Tibial artery (tissue), 4 donors: ENCODE data around the gene COA8.
"Not testable (repeated sequence)": the region's sequence is repeated elsewhere in the genome, so short reads cannot be mapped to it uniquely, and the experiment has no call there.

Source experiments
- DNase-seq, 2 donors: peaks; one replicate each; pipeline ENCODE4 v3.0.0-alpha.2; 2019
- H3K27ac ChIP-seq, 2 donors: fragments of 200-600 bp; sonication (generic) in 1 of 2; 1 replicate in 1 of 2; 2 replicates in 1 of 2; pipeline ENCODE4 v1.5.1; 2018 to 2019; ENCODE audit warnings: mild to moderate bottlenecking in 1 of 2
- H3K27me3 ChIP-seq, 2 donors: fragments of 200-600 bp; sonication (generic) in 1 of 2; one replicate each; pipeline versions ENCODE4 v1.5.1 to v1.6.0; 2016 to 2019
- H3K36me3 ChIP-seq, 3 donors: fragments of 200-600 bp; sonication (generic) in 2 of 3; one replicate each; pipeline ENCODE4 v1.5.1; 2016 to 2019; ENCODE audit warnings: mild to moderate bottlenecking in 2 of 3
- H3K4me1 ChIP-seq, 4 donors: fragments of 200-600 bp; sonication (generic) in 2 of 4; 1 replicate in 3 of 4; 2 replicates in 1 of 4; pipeline ENCODE4 v1.5.1; 2016 to 2019
- H3K4me3 ChIP-seq, 2 donors: fragments of 200-600 bp; sonication (generic) in 1 of 2; 1 replicate in 1 of 2; 2 replicates in 1 of 2; pipeline ENCODE4 v1.5.1; 2018 to 2019; ENCODE audit warnings: mild to moderate bottlenecking in 2 of 2
- H3K9me3 ChIP-seq, 3 donors: fragments of 200-600 bp; sonication (generic) in 1 of 3; one replicate each; pipeline ENCODE4 v1.5.1; 2016 to 2019
- intact Hi-C: fragments of 100-400 bp; cut with DNase I; formaldehyde crosslinking; loops from one replicate; pipeline ENCODE4 v1.15.0; 2023; ENCODE audit warnings: low total_unique reads
- TF ChIP-seq, protein P1 (sequence below), 2 experiments: fragments of 200-600 bp in 1 of 2; fragments of 450-650 bp in 1 of 2; IDR thresholded peaks; one replicate each; pipeline ENCODE4 v1.5.1; 2017 to 2019; ENCODE audit warnings: antibody characterized with exemption in 2 of 2, mild to moderate bottlenecking in 1 of 2, moderate library complexity in 1 of 2

The COA8 gene

DNA sequence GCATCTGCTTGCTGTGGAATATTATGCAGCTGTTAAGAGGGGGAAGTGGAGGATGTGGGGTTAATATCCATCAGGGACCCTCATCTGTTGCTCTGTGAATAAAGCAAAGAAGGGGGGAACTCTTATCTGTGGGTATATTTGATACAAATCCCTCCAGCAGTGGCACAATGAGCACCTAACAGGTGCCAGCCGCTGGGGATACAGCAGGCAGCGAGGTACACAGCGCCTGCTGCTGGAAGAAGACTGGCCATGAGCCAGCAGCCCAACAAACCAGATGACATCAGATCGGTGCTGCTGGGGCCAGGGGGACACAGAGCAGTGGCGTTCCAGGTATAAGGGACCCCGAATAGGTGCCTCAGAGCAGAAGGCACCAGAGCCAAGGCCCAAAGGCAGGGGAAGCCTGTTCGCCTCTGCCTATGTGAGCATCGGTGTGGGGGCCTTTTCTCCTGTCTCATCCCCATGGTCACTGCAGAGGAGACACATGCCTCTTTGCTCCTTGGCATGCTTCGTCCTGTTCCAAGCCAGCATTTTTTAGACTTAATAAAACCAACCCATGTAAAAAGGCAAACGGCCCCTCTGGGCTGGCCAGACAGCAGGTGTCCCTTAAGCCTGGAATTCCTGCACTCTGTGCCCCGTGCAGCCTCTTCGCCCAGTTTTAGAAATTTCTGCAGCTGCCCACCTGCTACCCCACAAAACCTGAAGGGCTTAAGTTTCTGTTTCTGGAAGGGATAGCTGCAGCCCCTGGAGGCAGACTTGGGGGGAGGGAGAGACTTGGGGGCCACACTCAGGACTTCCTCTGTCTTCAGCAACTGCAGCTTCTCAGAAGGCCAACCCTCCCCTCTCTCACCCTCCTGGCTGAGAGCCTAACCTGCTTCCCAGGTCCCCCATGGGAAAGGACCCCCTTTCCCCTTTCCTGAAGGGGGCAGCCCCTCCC, 38.5 kb upstream of the COA8 start:
- no peak for DNase-seq

DNA sequence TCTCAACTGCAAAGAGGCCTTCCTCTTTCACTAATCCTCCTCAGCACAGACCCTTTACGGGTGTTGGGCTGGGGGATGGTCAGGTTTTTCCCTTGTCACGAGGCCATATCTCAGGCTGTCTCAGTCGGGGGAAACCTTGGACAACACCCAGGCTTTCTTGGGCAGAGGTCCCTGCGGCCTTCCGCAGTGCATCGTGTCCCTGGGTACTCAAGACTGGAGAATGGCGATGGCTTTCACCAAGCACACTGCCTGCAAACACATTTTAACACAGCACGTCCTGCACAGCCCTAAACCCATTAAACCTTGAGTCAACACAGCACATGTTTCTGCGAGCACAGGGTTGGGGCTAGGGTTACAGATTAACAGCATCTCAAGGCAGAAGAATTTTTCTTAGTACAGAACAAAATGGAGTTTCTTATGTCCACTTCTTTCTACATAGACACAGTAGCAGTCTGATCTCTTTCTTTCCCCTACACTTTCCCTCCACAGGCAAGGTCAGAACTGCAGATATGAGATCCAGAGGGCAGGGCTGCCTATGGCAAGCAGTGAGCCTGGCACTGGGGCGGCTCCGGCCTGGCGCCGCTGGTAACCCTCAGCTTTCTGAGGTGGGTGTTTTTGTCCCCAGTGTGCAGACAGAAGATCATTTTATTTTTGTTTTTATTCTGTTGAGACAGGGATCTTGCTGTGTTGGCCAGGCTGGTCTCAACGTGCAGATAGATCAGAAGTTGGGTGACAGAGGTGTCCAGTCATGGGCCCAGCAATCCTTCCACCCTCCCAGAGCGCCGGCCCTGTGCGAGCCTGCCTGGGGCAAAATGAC, 37.1 kb upstream of the COA8 start:
- DNase-seq, H3K27me3 ChIP-seq, H3K4me3 ChIP-seq, intact Hi-C loops, H3K36me3 ChIP-seq, H3K27ac ChIP-seq, H3K9me3 ChIP-seq: not testable (repeated sequence)
- H3K4me1 ChIP-seq = peaks cover 0 to 58% (median 47%) of the 10 kb centered on the region in 4 donors

More for the DNA sequence above, 38.5 kb upstream of the COA8 start:
- TF ChIP-seq, protein P1, sequence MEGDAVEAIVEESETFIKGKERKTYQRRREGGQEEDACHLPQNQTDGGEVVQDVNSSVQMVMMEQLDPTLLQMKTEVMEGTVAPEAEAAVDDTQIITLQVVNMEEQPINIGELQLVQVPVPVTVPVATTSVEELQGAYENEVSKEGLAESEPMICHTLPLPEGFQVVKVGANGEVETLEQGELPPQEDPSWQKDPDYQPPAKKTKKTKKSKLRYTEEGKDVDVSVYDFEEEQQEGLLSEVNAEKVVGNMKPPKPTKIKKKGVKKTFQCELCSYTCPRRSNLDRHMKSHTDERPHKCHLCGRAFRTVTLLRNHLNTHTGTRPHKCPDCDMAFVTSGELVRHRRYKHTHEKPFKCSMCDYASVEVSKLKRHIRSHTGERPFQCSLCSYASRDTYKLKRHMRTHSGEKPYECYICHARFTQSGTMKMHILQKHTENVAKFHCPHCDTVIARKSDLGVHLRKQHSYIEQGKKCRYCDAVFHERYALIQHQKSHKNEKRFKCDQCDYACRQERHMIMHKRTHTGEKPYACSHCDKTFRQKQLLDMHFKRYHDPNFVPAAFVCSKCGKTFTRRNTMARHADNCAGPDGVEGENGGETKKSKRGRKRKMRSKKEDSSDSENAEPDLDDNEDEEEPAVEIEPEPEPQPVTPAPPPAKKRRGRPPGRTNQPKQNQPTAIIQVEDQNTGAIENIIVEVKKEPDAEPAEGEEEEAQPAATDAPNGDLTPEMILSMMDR (IDR thresholded peaks at IDR 0.05) = no peak
- Histone ChIP-seq H3K27me3 (no peaks in the 10 kb centered on the region), H3K36me3 (peaks cover 4 to 7% (median 5%) of the 10 kb centered on the region in 3 donors), H3K9me3 (no peaks in the 10 kb centered on the region), H3K27ac (no peak overlapping the region), H3K4me3 (no peak overlapping the region), H3K4me1 (peaks cover 0 to 58% (median 46%) of the 10 kb centered on the region in 4 donors)
- intact Hi-C loops = no loop called here

DNA sequence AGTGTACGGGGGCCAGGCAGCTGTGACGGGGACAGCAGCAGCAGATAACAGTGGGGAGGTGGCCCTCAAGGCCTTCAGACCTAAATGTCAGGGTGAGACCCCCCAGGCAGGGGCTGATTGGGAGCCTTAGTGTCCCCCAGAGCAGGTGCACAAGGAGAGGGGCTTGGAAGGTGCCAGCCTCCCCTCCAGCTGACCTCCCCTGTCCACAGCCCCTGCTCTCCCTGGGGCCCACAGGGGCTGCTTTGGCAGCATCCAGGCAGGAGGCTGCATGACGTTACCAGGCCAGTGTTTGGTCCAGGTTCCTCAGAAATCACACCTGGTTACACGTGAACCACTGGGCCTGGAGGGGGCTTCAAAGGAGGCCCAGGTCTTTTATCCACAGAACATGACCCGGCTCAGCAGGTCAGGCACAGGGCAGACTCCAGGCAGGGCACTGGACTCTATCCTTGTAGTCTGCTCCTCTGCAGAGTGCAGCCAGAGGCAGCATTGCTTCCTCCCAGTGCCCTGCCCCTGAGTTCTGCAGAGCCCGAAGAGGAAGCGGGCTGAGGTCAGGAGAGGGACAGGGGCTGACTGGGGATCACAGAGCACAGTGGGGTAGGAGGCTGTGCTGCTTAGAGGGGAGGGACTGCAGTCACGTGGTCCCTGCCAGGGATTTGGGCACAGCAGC, 36.4 kb upstream of the COA8 start:
- intact Hi-C loops = no loop called here
- no peaks in the 10 kb centered on the region for H3K9me3 ChIP-seq
- DNase-seq = no peak
- H3K4me3 ChIP-seq = no peak overlapping the region
- H3K4me1 ChIP-seq = peaks cover 0 to 58% (median 50%) of the 10 kb centered on the region in 4 donors
- no peak overlapping the region for H3K27ac ChIP-seq
- TF ChIP-seq, protein P1 (IDR thresholded peaks at IDR 0.05) = no peak
- peaks cover 0 to 10% (median 6%) of the 10 kb centered on the region in 3 donors for H3K36me3 ChIP-seq
- H3K27me3 ChIP-seq = no peaks in the 10 kb centered on the region

DNA sequence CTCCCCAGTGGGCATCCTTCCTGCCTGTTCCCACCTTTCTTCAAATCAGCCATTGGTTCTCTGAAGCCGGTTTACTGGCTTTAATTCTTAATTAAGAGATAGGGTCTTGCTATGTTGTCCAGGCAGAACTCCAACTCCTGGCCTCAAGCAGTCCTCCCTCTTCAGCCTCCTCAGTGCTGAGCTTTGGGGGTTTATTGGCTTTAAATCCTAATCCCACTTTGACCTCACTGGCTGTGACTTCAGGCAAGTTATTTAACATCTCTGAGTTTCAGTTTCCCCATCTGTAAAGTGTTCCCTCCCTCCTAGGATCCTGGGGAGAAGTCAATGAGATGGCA, 35.9 kb upstream of the COA8 start:
- H3K4me3 ChIP-seq = no peak overlapping the region
- peaks cover 0 to 58% (median 52%) of the 10 kb centered on the region in 4 donors for H3K4me1 ChIP-seq
- H3K27me3 ChIP-seq = no peaks in the 10 kb centered on the region
- intact Hi-C loops = no loop called here
- TF ChIP-seq, protein P1 (IDR thresholded peaks at IDR 0.05) = no peak
- no peaks in the 10 kb centered on the region for H3K9me3 ChIP-seq
- DNase-seq = no peak
- H3K27ac ChIP-seq = peak overlapping the region; percentile 86 to 90
- peaks cover 0 to 15% (median 7%) of the 10 kb centered on the region in 3 donors for H3K36me3 ChIP-seq

DNA sequence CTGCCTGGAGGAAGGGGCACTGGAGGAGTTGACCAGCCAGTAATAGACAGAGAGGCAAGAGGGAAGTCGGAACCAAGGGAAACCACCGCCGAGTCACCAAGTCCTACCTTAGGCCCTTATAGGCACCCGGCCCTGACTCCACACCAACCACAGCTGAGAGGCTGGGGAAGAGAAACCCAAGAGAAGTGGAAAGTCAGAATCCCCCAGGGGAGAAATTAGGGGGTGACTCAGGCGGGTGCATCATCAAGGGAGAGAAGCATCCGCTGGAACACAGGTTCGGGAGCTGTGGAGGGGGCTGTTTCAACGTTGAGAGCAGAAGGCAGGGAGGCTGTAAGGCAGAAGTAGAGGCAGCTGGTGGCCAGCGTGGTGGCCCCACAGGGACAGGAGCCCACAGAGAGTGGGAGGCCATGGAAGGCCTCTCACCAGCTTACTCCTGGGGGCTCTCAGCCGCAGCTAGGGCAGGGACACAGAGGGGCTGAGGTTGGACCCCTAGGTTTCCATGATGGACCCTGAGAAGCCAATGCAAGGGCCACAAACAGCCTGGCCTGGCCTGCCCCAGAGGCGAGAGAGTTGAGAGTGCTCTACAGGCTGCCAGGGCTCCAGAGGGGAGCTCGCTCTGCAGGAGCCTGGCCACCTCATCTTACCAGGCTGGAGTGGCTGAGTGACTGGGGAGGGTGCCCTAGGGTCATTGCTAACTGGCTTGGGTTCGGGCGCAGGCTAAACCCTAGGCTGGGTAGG, 35.2 kb upstream of the COA8 start:
- Histone ChIP-seq H3K36me3 (peaks cover 0 to 22% (median 7%) of the 10 kb centered on the region in 3 donors), H3K4me1 (peaks cover 0 to 59% (median 51%) of the 10 kb centered on the region in 4 donors), H3K27me3 (no peaks in the 10 kb centered on the region), H3K27ac (peak overlapping the region; percentile 86 to 90), H3K9me3 (no peaks in the 10 kb centered on the region), H3K4me3 (peak overlapping the region in 1 of 2 donors; percentile 92)
- TF ChIP-seq, protein P1 (IDR thresholded peaks at IDR 0.05) = no peak
- intact Hi-C loops = no loop called here
- DNase-seq = no peak
